Stimulated activated memory B cell treated with anti-CD40 and anti-IgM and Interleukin-4, amounts not matched to agents 10 μg/mL and 1 μg/mL and 100 μg/mL, for 72 hours (primary cell): ENCODE data around the gene DDX20.
"Not testable (repeated sequence)": the region's sequence is repeated elsewhere in the genome, so short reads cannot be mapped to it uniquely, and the experiment has no call there.

Experiments
- ATAC-seq: fragments of 150-1000 bp; cut with Tn5 transposase; 2 replicates; pipeline ENCODE4 v1.10.0; 2021
- H3K27ac Mint-ChIP-seq: one replicate; pipeline ENCODE4 v1.8.0; 2022; ENCODE audit warnings: mild to moderate bottlenecking, mixed read lengths
- H3K27me3 Mint-ChIP-seq: one replicate; pipeline ENCODE4 v1.8.0; 2022; ENCODE audit warnings: mixed read lengths
- H3K36me3 Mint-ChIP-seq: one replicate; pipeline ENCODE4 v1.8.0; 2022; ENCODE audit warnings: mixed read lengths
- H3K4me1 Mint-ChIP-seq: one replicate; pipeline ENCODE4 v1.8.0; 2022; ENCODE audit warnings: mixed read lengths
- H3K4me3 Mint-ChIP-seq: one replicate; pipeline ENCODE4 v1.8.0; 2022; ENCODE audit warnings: mild to moderate bottlenecking, moderate library complexity, mixed read lengths
- H3K9me3 Mint-ChIP-seq: one replicate; pipeline ENCODE4 v1.8.0; 2022; ENCODE audit warnings: mixed read lengths

The DDX20 gene

DNA sequence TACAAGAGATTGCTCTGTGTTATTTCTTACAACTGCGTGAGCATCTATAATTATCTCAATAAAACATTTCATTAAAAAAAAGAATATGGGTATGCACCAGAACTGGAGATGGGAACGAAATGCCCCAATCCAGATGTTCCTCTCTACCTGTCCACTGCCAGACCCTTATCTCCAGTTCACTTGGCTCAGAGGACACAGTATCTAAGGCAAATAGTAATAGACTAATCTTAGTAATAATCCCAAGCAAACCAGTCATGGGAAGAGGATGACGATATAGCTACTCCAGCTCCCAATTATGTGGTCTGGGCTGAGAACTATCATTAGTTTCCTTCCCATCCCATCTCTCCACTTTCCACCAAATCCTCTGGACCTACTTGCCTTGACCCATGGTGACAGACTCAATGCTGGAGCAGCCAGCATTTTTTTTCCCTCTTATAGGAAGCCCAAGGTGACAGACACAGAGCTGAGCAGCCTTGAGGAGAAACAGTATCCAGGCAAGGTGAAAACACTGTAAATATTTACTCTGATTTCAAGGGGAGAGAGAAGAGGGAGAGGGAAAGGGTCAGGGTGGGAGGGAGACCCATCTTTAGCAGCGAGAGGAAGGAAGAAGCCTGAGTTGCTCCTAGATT lies 28.7 kb downstream of the DDX20 start:
- no peak for ATAC-seq
- no peak overlapping the region for H3K27ac Mint-ChIP-seq
- H3K4me3 Mint-ChIP-seq, result no peak overlapping the region
- no peaks in the 10 kb centered on the region for H3K4me1 Mint-ChIP-seq
- peaks cover 40% of the 10 kb centered on the region for H3K27me3 Mint-ChIP-seq
- H3K9me3 Mint-ChIP-seq, result no peaks in the 10 kb centered on the region
- peaks cover 6% of the 10 kb centered on the region for H3K36me3 Mint-ChIP-seq

DNA sequence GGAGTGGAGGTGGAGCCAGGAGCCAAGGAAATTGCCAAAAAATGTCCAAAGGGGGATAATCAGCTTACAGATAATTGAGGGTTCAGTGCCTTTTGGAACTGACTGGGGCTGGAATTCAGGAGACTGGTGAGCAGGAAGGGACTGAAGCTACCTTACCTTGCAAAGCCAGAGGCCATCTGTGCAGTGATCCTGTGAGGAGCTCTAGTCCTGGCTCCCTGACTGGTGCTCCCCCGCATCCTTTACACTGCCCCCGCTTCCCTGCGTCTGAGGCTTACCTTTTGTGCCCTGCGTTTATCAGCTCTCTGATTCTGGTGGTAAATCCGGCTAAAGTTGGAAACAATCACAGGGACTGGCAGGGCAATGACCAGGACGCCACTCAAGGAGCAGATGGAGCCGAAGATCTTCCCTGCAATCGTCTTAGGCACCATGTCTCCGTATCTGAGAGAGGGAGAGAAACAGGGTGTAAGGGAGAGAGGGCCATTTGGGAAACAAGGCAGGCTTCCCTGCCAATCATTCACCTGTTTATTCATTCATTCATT lies 31.0 kb downstream of the DDX20 start:
- H3K4me1 Mint-ChIP-seq, result peaks cover 9% of the 10 kb centered on the region
- peaks cover 49% of the 10 kb centered on the region for H3K27me3 Mint-ChIP-seq
- no peak for ATAC-seq
- H3K36me3 Mint-ChIP-seq, result peaks cover 6% of the 10 kb centered on the region
- no peak overlapping the region for H3K4me3 Mint-ChIP-seq
- H3K27ac Mint-ChIP-seq, result no peak overlapping the region
- no peaks in the 10 kb centered on the region for H3K9me3 Mint-ChIP-seq

DNA sequence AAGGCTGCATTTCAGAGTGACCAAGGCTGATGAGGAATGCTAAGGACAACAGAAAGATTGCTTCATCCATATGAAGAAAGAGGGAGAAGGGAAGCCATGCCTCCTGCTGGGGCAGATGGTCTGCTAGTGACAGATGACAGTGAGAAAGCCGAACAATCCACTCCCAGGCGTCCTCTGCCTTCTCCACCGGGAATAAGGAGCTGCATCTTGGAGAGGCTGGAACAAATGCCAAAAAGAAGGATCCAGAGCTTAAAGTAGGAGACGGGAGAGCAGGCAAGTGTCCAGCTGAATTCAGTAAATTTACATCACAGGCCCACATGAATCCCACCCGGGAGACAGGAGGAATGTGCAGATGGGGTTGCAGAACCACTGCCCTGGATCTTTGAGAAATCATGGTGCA lies 33.4 kb downstream of the DDX20 start:
- Mint-ChIP-seq H3K27ac (no peak overlapping the region), H3K9me3 (no peaks in the 10 kb centered on the region), H3K4me3 (no peak overlapping the region), H3K4me1 (peaks cover 25% of the 10 kb centered on the region), H3K36me3 (no peaks in the 10 kb centered on the region), H3K27me3 (peaks cover 50% of the 10 kb centered on the region)
- ATAC-seq, result no peak

DNA sequence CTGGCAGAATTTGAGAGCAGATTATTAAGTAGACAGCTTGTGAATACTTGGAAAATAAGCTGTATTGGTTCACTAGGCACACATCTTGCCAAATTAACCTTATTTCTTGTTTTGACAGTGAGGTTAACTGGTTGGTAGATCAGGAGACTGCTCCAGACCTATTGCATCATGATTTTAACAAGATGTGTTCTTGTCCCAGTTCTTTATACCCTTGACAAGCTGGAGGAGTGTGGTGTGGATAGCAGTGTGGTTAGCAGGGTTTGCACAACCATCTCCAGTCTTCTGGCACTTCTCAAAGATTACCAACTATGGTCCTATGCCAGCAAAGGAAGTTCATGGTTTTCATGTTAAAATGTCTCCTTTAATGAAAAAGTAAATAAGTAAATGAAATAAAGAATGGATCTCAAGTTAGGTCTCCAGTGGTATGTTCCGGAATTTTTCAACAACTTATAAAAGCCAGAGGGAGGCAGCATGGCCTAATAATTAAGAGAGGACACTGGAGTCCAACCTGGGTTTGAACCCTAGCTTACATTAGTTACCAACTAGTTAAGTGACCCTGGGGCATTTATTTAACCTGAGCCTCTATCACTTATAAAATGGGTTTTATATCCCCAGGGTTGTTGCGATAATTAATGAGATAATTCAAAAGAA lies 34.1 kb downstream of the DDX20 start:
- H3K27ac Mint-ChIP-seq, result no peak overlapping the region
- H3K4me1 Mint-ChIP-seq, result peaks cover 28% of the 10 kb centered on the region
- no peak overlapping the region for H3K4me3 Mint-ChIP-seq
- H3K27me3 Mint-ChIP-seq, result peaks cover 57% of the 10 kb centered on the region
- no peaks in the 10 kb centered on the region for H3K36me3 Mint-ChIP-seq
- no peak for ATAC-seq
- no peaks in the 10 kb centered on the region for H3K9me3 Mint-ChIP-seq

DNA sequence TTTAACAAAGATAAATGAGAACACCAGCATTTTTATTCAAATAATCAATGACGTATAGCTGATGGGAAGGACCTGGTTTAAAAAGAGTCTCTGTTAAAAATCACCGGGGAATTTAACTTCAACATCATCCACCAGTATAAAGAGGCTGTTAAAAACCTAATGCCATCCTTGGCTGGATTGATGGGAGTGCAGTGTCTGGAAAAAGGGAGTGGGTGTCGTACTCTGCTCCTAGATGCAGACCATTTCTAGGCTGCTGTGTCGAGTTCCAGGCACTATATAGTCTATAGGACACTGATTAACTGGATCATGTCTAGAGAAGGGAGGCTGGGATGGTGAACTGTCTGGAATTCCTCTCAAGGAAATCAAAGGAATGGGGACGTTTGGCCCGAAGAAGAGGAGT lies 36.1 kb downstream of the DDX20 start:
- Mint-ChIP-seq H3K27ac (no peak overlapping the region), H3K36me3 (no peaks in the 10 kb centered on the region), H3K9me3 (no peaks in the 10 kb centered on the region), H3K4me1 (peaks cover 28% of the 10 kb centered on the region), H3K27me3 (peaks cover 50% of the 10 kb centered on the region), H3K4me3 (no peak overlapping the region)
- no peak for ATAC-seq

DNA sequence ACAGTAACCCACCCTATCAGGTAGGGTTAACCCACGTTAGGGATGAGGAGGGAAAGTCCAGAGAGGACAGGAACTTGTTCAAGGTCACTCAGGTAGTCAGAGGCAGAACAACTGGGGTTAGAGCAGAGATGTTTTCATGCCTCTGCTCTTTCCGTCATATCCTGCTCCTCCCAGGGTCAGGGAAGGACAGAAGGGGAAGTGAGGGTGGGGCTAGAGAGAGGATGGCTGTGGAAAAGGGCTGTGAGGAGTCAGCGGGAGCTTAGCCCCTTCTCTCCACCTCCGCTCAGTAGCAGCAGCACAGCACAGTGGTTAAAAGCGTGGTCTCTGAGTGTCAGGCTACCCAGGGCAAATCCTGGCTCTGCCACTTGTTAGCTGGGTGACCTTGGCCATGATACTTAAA lies 36.5 kb downstream of the DDX20 start:
- Mint-ChIP-seq H3K36me3 (no peaks in the 10 kb centered on the region), H3K9me3 (no peaks in the 10 kb centered on the region), H3K4me3 (no peak overlapping the region), H3K4me1 (peaks cover 28% of the 10 kb centered on the region), H3K27me3 (peaks cover 46% of the 10 kb centered on the region), H3K27ac (no peak overlapping the region)
- no peak for ATAC-seq

DNA sequence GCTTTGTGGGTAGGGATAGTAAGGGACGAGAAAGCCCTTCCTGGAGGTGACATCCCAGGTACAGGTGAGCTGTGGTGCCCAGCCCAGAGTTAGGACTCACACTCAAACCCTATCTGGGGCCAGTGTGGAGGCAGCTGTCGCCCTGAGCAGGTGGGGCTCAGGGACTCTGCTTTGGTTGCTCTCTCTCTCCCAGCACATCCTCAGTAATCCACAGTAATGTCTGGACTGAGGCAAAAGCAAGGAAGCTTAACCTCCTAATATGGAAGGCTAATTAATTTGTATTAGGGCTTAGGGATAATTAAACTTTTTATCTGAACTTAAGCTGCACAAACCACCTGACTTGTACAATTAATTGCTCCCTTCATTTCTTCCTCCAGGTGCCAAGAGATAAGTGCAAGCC lies 38.2 kb downstream of the DDX20 start:
- Mint-ChIP-seq H3K9me3 (no peaks in the 10 kb centered on the region), H3K27ac (no peak overlapping the region), H3K27me3 (peaks cover 36% of the 10 kb centered on the region)

DNA sequence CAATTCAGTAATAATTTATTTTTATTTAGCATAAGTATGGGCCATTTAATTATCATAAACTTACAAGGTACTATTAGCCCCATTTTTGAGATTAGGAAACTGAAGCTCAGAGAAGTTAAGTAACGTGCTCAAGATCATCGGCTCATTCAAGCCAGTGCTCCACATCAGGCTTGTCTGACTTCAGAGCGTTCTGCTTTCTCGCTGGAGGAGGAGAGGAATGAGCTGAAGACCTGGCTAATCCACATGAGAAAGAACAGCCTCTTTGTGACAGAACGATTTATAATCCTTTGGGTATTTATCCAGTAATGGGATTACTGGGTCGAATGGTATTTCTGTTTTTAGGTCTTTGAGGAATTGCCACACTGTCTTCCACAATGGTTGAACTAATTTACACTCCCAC lies 39.7 kb downstream of the DDX20 start:
- H3K36me3 Mint-ChIP-seq, result no peaks in the 10 kb centered on the region
- H3K4me1 Mint-ChIP-seq, result peaks cover 26% of the 10 kb centered on the region
- no peaks in the 10 kb centered on the region for H3K9me3 Mint-ChIP-seq
- H3K27me3 Mint-ChIP-seq, result peaks cover 30% of the 10 kb centered on the region
- H3K27ac Mint-ChIP-seq, result no peak overlapping the region
- H3K4me3 Mint-ChIP-seq, result no peak overlapping the region
- no peak for ATAC-seq

More for the DNA sequence above, 38.2 kb downstream of the DDX20 start:
- H3K36me3 Mint-ChIP-seq, result no peaks in the 10 kb centered on the region
- H3K4me3 Mint-ChIP-seq, result no peak overlapping the region
- H3K4me1 Mint-ChIP-seq, result peaks cover 28% of the 10 kb centered on the region
- no peak for ATAC-seq

DNA sequence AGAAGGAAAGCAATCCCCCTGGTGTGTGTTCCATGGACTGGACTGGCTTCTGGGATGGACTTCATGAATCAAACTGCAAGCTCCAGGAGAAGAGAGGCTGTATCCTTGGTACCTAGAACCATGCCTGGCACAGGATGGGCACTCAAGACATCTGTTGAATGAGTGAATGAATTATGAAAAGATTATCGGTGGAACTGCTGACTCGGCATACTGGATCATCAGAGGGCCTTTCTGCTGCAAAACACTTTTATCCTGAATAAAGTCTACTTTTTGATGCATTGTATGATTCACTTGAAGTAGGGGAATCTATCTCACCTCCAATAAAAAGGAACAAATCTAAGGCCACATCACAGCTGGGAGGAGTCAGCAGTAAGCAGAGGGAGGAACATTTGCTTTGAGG lies 42.9 kb downstream of the DDX20 start:
- ATAC-seq, result no peak
- Mint-ChIP-seq H3K27ac (no peak overlapping the region), H3K9me3 (no peaks in the 10 kb centered on the region), H3K36me3 (no peaks in the 10 kb centered on the region), H3K4me1 (peaks cover 19% of the 10 kb centered on the region), H3K4me3 (no peak overlapping the region), H3K27me3 (peaks cover 14% of the 10 kb centered on the region)

DNA sequence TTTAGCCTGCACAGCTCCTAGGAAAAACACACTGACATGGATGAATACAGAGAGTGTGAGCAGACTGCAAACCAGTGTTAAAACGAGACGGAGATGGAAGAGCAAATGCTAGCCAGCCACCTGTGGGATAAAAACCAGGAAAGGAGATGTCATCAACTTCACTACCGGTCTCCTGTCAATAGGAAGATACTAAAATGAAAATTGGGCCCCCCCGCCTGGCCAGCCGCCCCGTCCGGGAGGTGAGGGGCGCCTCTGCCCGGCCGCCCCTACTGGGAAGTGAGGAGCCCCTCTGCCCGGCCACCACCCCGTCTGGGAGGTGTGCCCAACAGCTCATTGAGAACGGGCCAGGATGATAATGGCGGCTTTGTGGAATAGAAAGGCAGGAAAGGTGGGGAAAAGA lies 44.0 kb downstream of the DDX20 start:
- H3K9me3 Mint-ChIP-seq, ATAC-seq, H3K27me3 Mint-ChIP-seq, H3K36me3 Mint-ChIP-seq, H3K4me3 Mint-ChIP-seq, H3K27ac Mint-ChIP-seq: not testable (repeated sequence)
- peaks cover 10% of the 10 kb centered on the region for H3K4me1 Mint-ChIP-seq

DNA sequence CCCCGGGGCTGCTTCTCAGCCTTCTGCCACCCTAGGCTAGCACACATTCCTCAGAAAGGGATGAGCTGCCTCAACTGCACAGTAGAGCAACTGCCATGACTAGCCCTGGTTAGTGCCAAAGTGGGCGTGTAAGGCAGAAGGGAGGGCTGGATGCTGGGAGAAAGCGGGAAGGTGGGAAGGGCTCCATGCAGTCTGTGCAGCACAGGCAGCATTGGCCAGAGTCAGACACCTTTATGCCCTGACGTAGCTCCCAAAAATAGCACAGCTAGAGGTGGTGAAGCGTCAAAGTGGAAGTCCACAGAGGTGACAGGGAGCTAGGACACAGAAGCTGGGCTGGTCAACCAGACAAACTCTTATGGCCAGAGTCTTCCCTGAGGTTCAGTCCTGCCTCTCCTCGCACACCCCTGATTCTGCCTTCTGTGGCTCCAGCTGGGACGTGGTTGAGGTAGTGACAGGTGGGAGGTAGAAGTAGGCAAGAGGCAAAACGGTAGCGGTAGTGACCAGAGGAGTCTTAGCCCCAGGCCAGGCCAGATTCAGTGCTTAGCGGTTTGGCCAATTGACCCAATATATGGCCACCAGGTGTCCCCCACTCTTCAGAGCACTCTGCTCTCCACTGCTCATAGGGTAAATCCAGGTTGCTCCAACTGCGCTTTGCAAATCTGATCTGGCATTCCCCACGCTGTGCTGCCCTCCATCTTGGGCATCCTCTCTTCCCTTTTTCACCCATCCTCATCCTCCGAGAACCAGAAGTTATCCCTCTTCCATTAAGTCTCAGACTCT lies 45.6 kb downstream of the DDX20 start:
- no peak overlapping the region for H3K27ac Mint-ChIP-seq
- no peaks in the 10 kb centered on the region for H3K36me3 Mint-ChIP-seq
- no peak overlapping the region for H3K4me3 Mint-ChIP-seq
- H3K9me3 Mint-ChIP-seq, result no peaks in the 10 kb centered on the region
- no peaks in the 10 kb centered on the region for H3K27me3 Mint-ChIP-seq
- ATAC-seq, result no peak
- peaks cover 23% of the 10 kb centered on the region for H3K4me1 Mint-ChIP-seq

DNA sequence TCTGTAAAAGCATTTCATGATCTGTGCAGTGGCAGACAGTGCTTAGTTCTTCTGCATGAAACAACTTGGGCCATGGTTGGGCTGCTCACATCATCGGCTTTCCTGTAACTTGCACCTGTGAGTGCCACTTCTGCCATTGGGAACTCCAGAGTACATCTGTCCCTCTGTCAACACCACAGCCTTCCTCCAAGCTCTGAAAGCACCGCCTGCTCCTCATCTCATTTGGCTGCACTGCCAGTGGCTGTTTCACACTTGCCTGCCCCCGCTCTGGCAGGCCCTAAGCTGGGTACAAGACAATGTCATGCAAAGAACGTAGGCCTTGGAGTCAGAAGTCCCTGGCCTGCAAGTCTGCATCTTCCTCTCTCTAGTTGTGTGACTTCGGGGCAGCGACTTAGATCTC lies 46.4 kb downstream of the DDX20 start:
- H3K36me3 Mint-ChIP-seq, result no peaks in the 10 kb centered on the region
- H3K27ac Mint-ChIP-seq, result no peak overlapping the region
- no peak overlapping the region for H3K4me3 Mint-ChIP-seq
- H3K27me3 Mint-ChIP-seq, result no peaks in the 10 kb centered on the region
- H3K4me1 Mint-ChIP-seq, result peaks cover 32% of the 10 kb centered on the region
- no peaks in the 10 kb centered on the region for H3K9me3 Mint-ChIP-seq
- ATAC-seq, result no peak

DNA sequence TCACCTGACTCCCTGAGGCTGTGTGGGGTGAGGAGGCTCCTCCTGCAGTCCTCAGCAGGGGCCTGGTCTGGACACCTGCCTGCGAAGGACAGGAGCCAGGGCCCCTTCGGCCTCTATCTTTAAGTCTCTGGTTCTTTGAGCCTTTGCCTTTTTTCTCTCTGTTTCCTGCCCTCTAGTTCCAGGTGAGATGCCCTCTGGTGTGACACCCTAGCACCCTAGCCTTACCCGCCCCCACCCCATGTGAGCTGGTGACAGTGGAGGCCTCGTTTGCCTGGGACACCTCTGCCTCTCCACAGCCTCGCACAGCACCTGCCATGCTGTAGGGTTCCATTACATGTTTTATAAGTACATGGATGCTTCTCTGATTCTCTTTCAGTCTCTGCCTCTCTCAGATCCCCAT lies 47.3 kb downstream of the DDX20 start:
- peak; percentile 21 for ATAC-seq
- H3K4me3 Mint-ChIP-seq, result no peak overlapping the region
- peaks cover 39% of the 10 kb centered on the region for H3K4me1 Mint-ChIP-seq
- H3K9me3 Mint-ChIP-seq, result no peaks in the 10 kb centered on the region
- no peak overlapping the region for H3K27ac Mint-ChIP-seq
- H3K36me3 Mint-ChIP-seq, result no peaks in the 10 kb centered on the region
- H3K27me3 Mint-ChIP-seq, result no peaks in the 10 kb centered on the region

DNA sequence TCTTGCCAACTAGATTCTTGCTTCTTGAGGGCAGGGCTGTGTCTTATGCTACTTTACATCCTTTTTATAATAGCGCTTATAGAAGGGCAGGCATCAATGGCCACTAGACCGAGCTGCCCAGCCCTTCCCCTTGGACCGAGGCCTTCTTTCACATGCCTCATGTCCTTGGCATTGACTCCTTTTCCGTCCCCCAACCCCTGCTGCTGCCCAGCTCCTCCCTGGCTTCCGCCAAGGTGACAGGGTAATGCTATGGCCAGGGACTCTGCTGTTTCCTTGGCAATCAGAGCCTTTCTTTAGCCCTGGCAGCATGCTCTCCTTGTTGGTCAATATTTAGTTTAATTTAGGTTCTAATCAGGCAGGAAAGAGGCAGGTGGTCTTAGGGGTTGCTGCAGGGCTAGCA lies 48.2 kb downstream of the DDX20 start:
- Mint-ChIP-seq H3K4me3 (no peak overlapping the region), H3K4me1 (peaks cover 49% of the 10 kb centered on the region), H3K9me3 (no peaks in the 10 kb centered on the region), H3K27me3 (no peaks in the 10 kb centered on the region), H3K36me3 (no peaks in the 10 kb centered on the region), H3K27ac (no peak overlapping the region)
- no peak for ATAC-seq

DNA sequence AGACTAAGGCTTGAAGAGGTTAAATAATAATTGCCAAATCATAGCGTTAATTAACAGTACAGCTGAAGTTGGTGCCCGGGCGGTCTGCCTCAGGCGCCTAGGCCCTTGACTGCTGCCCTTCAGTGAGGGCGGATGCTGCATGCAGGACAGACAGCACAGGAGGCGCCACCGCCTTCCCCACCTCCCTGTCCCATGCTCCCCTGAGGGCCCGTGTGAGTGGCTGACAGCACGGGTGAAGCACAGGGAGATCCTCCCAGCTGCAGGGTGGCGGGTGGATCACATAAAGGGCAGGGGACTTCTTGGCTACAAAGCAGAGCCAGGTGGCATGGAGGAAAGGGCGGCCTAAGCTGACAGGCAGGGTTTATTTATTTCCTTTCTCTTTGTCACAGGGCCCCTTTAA lies 49.1 kb downstream of the DDX20 start:
- H3K27me3 Mint-ChIP-seq, result no peaks in the 10 kb centered on the region
- H3K27ac Mint-ChIP-seq, result no peak overlapping the region
- no peak for ATAC-seq
- H3K9me3 Mint-ChIP-seq, result no peaks in the 10 kb centered on the region
- H3K36me3 Mint-ChIP-seq, result no peaks in the 10 kb centered on the region
- peaks cover 56% of the 10 kb centered on the region for H3K4me1 Mint-ChIP-seq
- no peak overlapping the region for H3K4me3 Mint-ChIP-seq

DNA sequence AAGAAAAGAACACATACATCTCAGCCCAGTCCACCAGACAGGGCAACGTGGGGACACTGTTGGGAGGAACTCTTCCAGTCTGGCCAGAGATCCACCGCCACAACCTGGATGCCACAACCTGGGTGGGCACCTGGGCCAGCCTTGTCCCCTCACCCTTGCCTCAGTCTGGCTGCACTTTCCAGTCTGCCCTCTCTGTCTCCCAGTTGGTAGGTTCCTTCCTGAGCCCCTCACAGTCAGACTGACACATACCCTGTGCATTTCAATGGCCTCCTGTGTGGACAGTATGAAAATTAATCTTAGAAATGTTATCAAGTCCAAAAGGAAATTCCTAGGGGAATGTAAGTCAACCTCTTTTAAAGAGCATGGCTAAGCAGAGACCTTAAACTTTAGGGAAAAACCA lies 49.5 kb downstream of the DDX20 start:
- H3K4me3 Mint-ChIP-seq, result no peak overlapping the region
- peaks cover 61% of the 10 kb centered on the region for H3K4me1 Mint-ChIP-seq

More for the DNA sequence above, 49.5 kb downstream of the DDX20 start:
- Mint-ChIP-seq H3K27ac (peak overlapping the region; percentile 29), H3K36me3 (no peaks in the 10 kb centered on the region), H3K27me3 (no peaks in the 10 kb centered on the region), H3K9me3 (no peaks in the 10 kb centered on the region)
- ATAC-seq, result no peak
